HG03442 (cell line): ENCODE data around the gene TUBB3.
A peak's percentile ranks its signal among the peaks of the same experiment; 100 is the strongest.
"Not testable (repeated sequence)": the region's sequence is repeated elsewhere in the genome, so short reads cannot be mapped to it uniquely, and the experiment has no call there.

Source experiments
- ATAC-seq: cut with Tn5 transposase; IDR thresholded peaks from one replicate; pipeline ENCODE4 v1.9.1; 2021; ENCODE audit warnings: mild to moderate bottlenecking, moderate library complexity; ENCODE audit not compliant: unreplicated experiment

Gene TUBB3

GRCh38 chr16:89964201-89964600, 41.1 kb downstream of the TUBB3 start:
- ATAC-seq: no peak

DNA sequence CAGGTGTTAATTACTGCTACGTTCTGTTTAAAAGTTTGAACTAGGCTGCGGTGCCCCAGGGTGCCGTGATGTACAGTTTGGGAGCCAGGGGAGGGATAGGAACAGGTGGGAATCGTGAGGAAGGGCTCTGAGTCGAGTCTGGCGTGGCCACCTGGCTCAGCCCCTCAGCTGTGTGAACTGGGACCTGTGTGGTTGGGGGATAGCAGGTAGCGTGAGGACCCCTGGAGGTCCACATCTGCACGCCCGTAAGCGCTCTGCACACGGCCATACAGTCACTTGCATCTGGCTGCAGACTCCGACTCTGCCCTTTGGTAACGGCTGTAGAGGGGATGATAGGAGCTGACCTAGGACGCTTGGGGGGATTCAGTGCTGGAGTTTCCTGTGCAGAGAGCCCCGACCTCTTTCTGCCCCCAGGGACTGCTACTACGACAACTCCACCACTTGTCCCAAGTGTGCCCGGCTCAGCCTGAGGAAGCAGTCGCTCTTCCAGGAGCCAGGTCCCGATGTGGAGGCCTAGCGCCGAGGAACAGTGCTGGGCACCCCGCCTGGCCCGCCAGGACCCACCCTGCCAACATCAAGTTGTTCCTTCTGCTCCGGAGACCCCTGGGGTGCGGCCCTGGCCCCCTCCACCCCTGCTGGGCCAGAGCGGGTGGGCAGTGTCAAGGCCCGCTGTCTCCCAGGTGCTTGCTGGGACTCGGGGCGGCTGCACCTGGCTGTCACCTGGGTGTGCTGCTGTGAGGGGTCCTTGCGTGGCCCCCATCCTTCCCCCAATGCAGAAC, 42.5 kb downstream of the TUBB3 start:
- no peak for ATAC-seq

- ATAC-seq: no peak
Measured at GRCh38 chr16:89966756-89967155, 43.6 kb downstream of the TUBB3 start.

DNA sequence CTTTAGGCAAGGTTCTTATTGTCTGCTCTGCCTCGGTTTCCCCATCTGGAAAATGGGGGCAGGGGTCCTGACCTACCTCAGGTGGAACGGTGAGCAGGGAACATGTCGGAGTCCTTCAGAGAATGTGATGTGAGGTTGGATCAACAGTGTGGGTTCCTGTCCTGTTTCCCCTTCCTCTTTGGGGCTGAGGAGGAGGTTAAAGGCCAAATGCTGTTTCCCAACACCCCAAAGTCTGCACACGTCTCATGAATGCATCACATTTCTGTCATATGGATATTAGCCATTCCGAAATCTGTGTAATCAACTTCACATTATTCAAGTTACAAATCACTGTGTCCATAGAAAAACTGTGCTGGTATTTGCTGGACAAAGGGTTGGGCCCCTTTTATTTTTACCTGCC, 44.3 kb downstream of the TUBB3 start:
- not testable (repeated sequence) for ATAC-seq

DNA sequence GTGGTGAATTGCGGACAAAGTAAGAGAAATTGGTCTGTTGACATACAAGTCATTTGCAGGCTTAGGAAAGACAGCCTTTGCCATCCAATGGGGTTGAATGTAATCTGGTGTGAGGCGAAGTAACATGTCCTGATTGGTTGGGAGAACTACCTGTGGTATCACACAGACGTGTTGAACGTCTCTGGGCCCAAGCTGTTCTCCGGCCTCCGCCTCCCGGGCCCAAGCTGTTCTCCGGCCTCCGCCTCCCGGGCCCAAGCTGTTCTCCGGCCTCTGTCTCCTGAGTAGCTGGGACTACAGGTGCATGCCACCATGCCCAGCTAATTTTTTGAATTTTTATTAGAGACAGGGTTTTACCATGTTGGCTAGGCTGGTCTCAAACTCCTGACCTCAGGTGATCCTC, 44.9 kb downstream of the TUBB3 start:
- not testable (repeated sequence) for ATAC-seq

- ATAC-seq: no peak
Measured at GRCh38 chr16:89969741-89970410, 46.7 kb downstream of the TUBB3 start.

GRCh38 chr16:89971495-89972243, 48.5 kb downstream of the TUBB3 start:
- no peak for ATAC-seq

- peak; percentile 87 for ATAC-seq
Measured at GRCh38 chr16:89972244-89973234, 49.4 kb downstream of the TUBB3 start.

- ATAC-seq: no peak
Measured at GRCh38 chr16:89973235-89973634, 50.1 kb downstream of the TUBB3 start.

- ATAC-seq: no peak
Measured at GRCh38 chr16:89973654-89974335, 50.7 kb downstream of the TUBB3 start.

GRCh38 chr16:89974870-89975269, 51.7 kb downstream of the TUBB3 start:
- no peak for ATAC-seq

DNA sequence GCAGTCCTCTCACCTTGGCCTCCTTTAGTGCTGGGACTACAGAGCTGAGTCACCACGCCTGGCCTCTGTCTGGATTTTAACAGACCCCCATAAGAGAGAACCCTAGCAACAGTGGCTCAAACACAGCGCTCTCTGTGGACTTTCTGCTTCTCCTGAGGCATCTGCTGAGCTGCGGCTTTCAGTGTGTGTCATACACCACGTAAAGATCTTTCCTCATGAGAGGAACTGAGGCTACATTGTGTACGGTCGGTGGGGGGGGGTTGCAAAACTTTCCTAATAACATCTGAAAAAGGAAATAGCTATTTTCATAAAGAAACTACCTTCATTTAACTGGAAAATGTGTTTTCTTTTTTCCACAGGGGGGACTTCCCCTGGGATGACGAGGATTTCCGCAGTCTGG, 58.3 kb downstream of the TUBB3 start:
- peak; percentile 75 for ATAC-seq

- ATAC-seq: no peak
Measured at GRCh38 chr16:89982318-89982717, 59.2 kb downstream of the TUBB3 start.

DNA sequence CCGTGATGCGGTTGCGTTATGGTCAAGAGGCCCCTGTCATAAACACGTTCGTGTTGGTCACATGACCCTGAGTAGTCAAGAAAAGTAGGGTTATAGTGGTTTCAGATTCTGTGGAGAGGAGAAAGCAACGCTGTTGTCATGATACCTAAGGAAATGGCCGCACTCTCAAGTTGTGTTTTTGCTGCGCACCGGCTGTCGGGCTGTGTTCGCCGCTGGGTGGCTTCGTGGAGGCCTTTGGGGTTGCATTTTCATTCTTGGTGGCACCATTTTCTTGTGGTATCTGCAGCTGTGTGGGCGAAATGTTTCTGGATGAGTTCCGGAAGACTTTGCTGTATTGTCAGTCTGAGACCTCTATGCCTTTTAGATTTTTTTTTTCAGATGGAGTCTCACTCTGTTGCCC, 60.4 kb downstream of the TUBB3 start:
- ATAC-seq: no peak

- no peak for ATAC-seq
Measured at GRCh38 chr16:89984216-89984615, 61.1 kb downstream of the TUBB3 start.

GRCh38 chr16:89985219-89985618, 62.1 kb downstream of the TUBB3 start:
- ATAC-seq: no peak
